ENCODE results near the gene TMEM236. TPM values are rescaled to one million over a fixed set of nuclear protein-coding genes. Genes with fewer than 3 reads are reported as not detected.

Gene TMEM236
- total RNA-seq, 2 experiments from 2014 or later = not detected

- Histone ChIP-seq H2AFZ (ENCODE audit: low read length) (no peak overlapping the region), H3K4me3 (ENCODE audit: low read depth, low read length, poor library complexity, severe bottlenecking) (no peak overlapping the region), H3K9me2 (ENCODE audit: insufficient read depth, low read length) (no peaks in the 10 kb centered on the region), H3K27ac (ENCODE audit: low read depth, low read length, poor library complexity, severe bottlenecking) (no peak overlapping the region), H3K4me1 (ENCODE audit: insufficient read depth, low read length, poor library complexity, severe bottlenecking) (no peaks in the 10 kb centered on the region), H3K9me3 (ENCODE audit: low read length) (no peaks in the 10 kb centered on the region), H4K20me1 (ENCODE audit: insufficient read depth, low read length) (no peaks in the 10 kb centered on the region), H3K79me2 (ENCODE audit: insufficient read depth, low read depth, low read length) (no peaks in the 10 kb centered on the region), H3K4me2 (ENCODE audit: low read length) (no peak overlapping the region), H3K36me3 (ENCODE audit: insufficient read depth, low read length) (no peaks in the 10 kb centered on the region)
- POLR2A ChIA-PET = interaction anchor here (0.6 to 0.7 kb wide), 2 partner anchors 31 to 602 kb away, joined by 3 to 5 read pairs; no protein-coding TSS in a partner anchor
- no peak for DNase-seq (ENCODE audit: low spot score)
- CTCF ChIA-PET (ENCODE audit: unreplicated experiment) = interaction anchor here (0.6 kb wide), 1 partner anchor 11 kb away, joined by 3 read pairs; no protein-coding TSS in a partner anchor
- no TSS peak for BruUV-seq (replicated peaks)
- intact Hi-C loops (cut with micrococcal nuclease; ENCODE audit: unreplicated experiment) = no loop called here
- no peak for TF ChIP-seq CTCF (conservative IDR thresholded peaks at IDR 0.05; ENCODE audit: low read length)
- TF ChIP-seq EZH2phosphoT487 (IDR thresholded peaks at IDR 0.05; ENCODE audit: borderline replicate concordance, low read depth, low read length) = no peak
These were observed 38.6 kb downstream of the TMEM236 start for GRCh38 chr10:17790651-17791050.

- Histone ChIP-seq H3K4me3 (ENCODE audit: low read depth, low read length, poor library complexity, severe bottlenecking) (no peak overlapping the region), H4K20me1 (ENCODE audit: insufficient read depth, low read length) (no peaks in the 10 kb centered on the region), H2AFZ (ENCODE audit: low read length) (no peak overlapping the region), H3K9me3 (ENCODE audit: low read length) (no peaks in the 10 kb centered on the region), H3K4me2 (ENCODE audit: low read length) (no peak overlapping the region), H3K4me1 (ENCODE audit: insufficient read depth, low read length, poor library complexity, severe bottlenecking) (no peaks in the 10 kb centered on the region), H3K36me3 (ENCODE audit: insufficient read depth, low read length) (no peaks in the 10 kb centered on the region), H3K79me2 (ENCODE audit: insufficient read depth, low read depth, low read length) (no peaks in the 10 kb centered on the region), H3K27ac (ENCODE audit: low read depth, low read length, poor library complexity, severe bottlenecking) (no peak overlapping the region), H3K9me2 (ENCODE audit: insufficient read depth, low read length) (no peaks in the 10 kb centered on the region)
- no peak for DNase-seq (ENCODE audit: low spot score)
- BruUV-seq (replicated peaks) = no TSS peak
- TF ChIP-seq EZH2phosphoT487 (IDR thresholded peaks at IDR 0.05; ENCODE audit: borderline replicate concordance, low read depth, low read length) = no peak
- TF ChIP-seq CTCF (conservative IDR thresholded peaks at IDR 0.05; ENCODE audit: low read length) = no peak
- intact Hi-C loops (cut with micrococcal nuclease; ENCODE audit: unreplicated experiment) = no loop called here
- ChIA-PET POLR2A (interaction anchor here (0.7 kb wide), 1 partner anchor 8 kb away, joined by 3 read pairs; no protein-coding TSS in a partner anchor), CTCF (ENCODE audit: unreplicated experiment) (no interaction called here)
These were observed 41.0 kb downstream of the TMEM236 start for GRCh38 chr10:17792991-17793390.

- no peak overlapping the region for H3K4me2 ChIP-seq (ENCODE audit: low read length)
- no peaks in the 10 kb centered on the region for H3K79me2 ChIP-seq (ENCODE audit: insufficient read depth, low read depth, low read length)
- no peaks in the 10 kb centered on the region for H3K9me2 ChIP-seq (ENCODE audit: insufficient read depth, low read length)
- no peaks in the 10 kb centered on the region for H3K36me3 ChIP-seq (ENCODE audit: insufficient read depth, low read length)
- no peaks in the 10 kb centered on the region for H4K20me1 ChIP-seq (ENCODE audit: insufficient read depth, low read length)
- H3K27ac ChIP-seq (ENCODE audit: low read depth, low read length, poor library complexity, severe bottlenecking) = no peak overlapping the region
- H3K4me3 ChIP-seq (ENCODE audit: low read depth, low read length, poor library complexity, severe bottlenecking) = no peak overlapping the region
- no TSS peak for BruUV-seq (replicated peaks)
- no peak overlapping the region for H2AFZ ChIP-seq (ENCODE audit: low read length)
- ChIA-PET CTCF (ENCODE audit: unreplicated experiment) (no interaction called here), POLR2A (no interaction called here)
- TF ChIP-seq EZH2phosphoT487 (IDR thresholded peaks at IDR 0.05; ENCODE audit: borderline replicate concordance, low read depth, low read length) (no peak), CTCF (conservative IDR thresholded peaks at IDR 0.05; ENCODE audit: low read length) (no peak)
- no peak for DNase-seq (ENCODE audit: low spot score)
- H3K9me3 ChIP-seq (ENCODE audit: low read length) = no peaks in the 10 kb centered on the region
- H3K4me1 ChIP-seq (ENCODE audit: insufficient read depth, low read length, poor library complexity, severe bottlenecking) = no peaks in the 10 kb centered on the region
- intact Hi-C loops (cut with micrococcal nuclease; ENCODE audit: unreplicated experiment) = no loop called here
These were observed 42.0 kb downstream of the TMEM236 start for GRCh38 chr10:17793823-17794644.

Data from OCI-LY7 (cell line).